ENCODE measurements around the gene FAM149B1.
"Not testable (repeated sequence)": the region's sequence is repeated elsewhere in the genome, so short reads cannot be mapped to it uniquely, and the experiment has no call there.

Gene FAM149B1

GRCh38 chr10:73234695-73235094 is 66.8 kb downstream of the FAM149B1 start:
- DNase-seq, result no peak

GRCh38 chr10:73238990-73239566 is 71.2 kb downstream of the FAM149B1 start:
- DNase-seq, result no peak

- no peak for DNase-seq
These were observed 72.0 kb downstream of the FAM149B1 start for GRCh38 chr10:73239908-73240307.

GRCh38 chr10:73244866-73245477 is 77.1 kb downstream of the FAM149B1 start:
- DNase-seq, result no peak

GRCh38 chr10:73246322-73246645 is 78.4 kb downstream of the FAM149B1 start:
- no peak for DNase-seq

GRCh38 chr10:73246646-73247508 is 79.0 kb downstream of the FAM149B1 start, which contains the start of gene DNAJC9:
Gene DNAJC9, minus strand, starts transcription at chr10:73247255. Its CDS starts 66 bp downstream, at chr10:73247189.
- no peak for DNase-seq

- no peak for DNase-seq
These were observed 79.8 kb downstream of the FAM149B1 start for GRCh38 chr10:73247509-73248258.

- no peak for DNase-seq
These were observed 80.4 kb downstream of the FAM149B1 start for GRCh38 chr10:73248259-73248724.

GRCh38 chr10:73251683-73252444 is 83.9 kb downstream of the FAM149B1 start:
- DNase-seq, result no peak

GRCh38 chr10:73252445-73253224 is 84.7 kb downstream of the FAM149B1 start, which contains the start of gene MRPS16:
Gene MRPS16, minus strand, starts transcription at chr10:73252644. Its CDS starts 162 bp downstream, at chr10:73252482.
- DNase-seq, result no peak

GRCh38 chr10:73253225-73253555 is 85.3 kb downstream of the FAM149B1 start:
- DNase-seq, result no peak

- DNase-seq, result not testable (repeated sequence)
These were observed 90.7 kb downstream of the FAM149B1 start for GRCh38 chr10:73258612-73259011.

- DNase-seq, result no peak
These were observed 93.6 kb downstream of the FAM149B1 start for GRCh38 chr10:73261362-73261995.

GRCh38 chr10:73262105-73262730 is 94.3 kb downstream of the FAM149B1 start:
- no peak for DNase-seq

- no peak for DNase-seq
These were observed 95.1 kb downstream of the FAM149B1 start for GRCh38 chr10:73262880-73263555.

- DNase-seq, result no peak
These were observed 95.9 kb downstream of the FAM149B1 start for GRCh38 chr10:73263693-73264347.

- DNase-seq, result no peak
These were observed 96.5 kb downstream of the FAM149B1 start for GRCh38 chr10:73264423-73264822.

- DNase-seq, result no peak
These were observed 113.2 kb downstream of the FAM149B1 start for GRCh38 chr10:73281097-73281496.

- DNase-seq, result no peak
These were observed 119.5 kb downstream of the FAM149B1 start for GRCh38 chr10:73287441-73287840.

All from cortex of kidney (tissue), 1 donor.